ENCODE data around the gene UVRAG.

GRCh38 chr11:76131671-76132631, 316.9 kb downstream of the UVRAG start:
- TF ChIP-seq ZNF274 (IDR thresholded peaks at IDR 0.05; ENCODE audit: low read depth, low read length) (no peak), SUZ12 (IDR thresholded peaks at IDR 0.05; ENCODE audit: extremely low read depth, insufficient read depth, insufficient read length) (no peak)
